Activated T-cell treated with anti-CD3 and anti-CD28 coated beads, Interleukin-2, amount 50 U/mL, for 48 hours (primary cell): ENCODE data around the gene AAMP.
A peak's percentile ranks its signal among the peaks of the same experiment; 100 is the strongest.
"Not testable (repeated sequence)": the region's sequence is repeated elsewhere in the genome, so short reads cannot be mapped to it uniquely, and the experiment has no call there.

Experiments used
- DNase-seq, 2 experiments: peaks; one replicate each; pipeline ENCODE4 v3.0.0-alpha.2; 2020

Gene AAMP

GRCh38 chr2:218273908-218274249, 3.9 kb upstream of the AAMP start:
- no peak for DNase-seq

- DNase-seq = not testable (repeated sequence)
Observed at GRCh38 chr2:218273214-218273907, 3.4 kb upstream of the AAMP start.

- DNase-seq = peak; percentile 84 to 86
Observed at GRCh38 chr2:218272531-218273212, 2.7 kb upstream of the AAMP start.

- DNase-seq = no peak
Observed at GRCh38 chr2:218271865-218272530, 2.1 kb upstream of the AAMP start.

GRCh38 chr2:218271487-218271797, 1.5 kb upstream of the AAMP start:
- DNase-seq = no peak

GRCh38 chr2:218270721-218271486, 967 bp upstream of the AAMP start:
- DNase-seq = no peak

- no peak for DNase-seq
Observed at GRCh38 chr2:218267259-218267658, 2.7 kb downstream of the AAMP start.

- no peak for DNase-seq
Observed at GRCh38 chr2:218266316-218266979, 3.5 kb downstream of the AAMP start.

GRCh38 chr2:218265626-218266025, 4.3 kb downstream of the AAMP start:
- no peak for DNase-seq

- no peak for DNase-seq
Observed at GRCh38 chr2:218264773-218265561, 5.0 kb downstream of the AAMP start.

- no peak for DNase-seq
Observed at GRCh38 chr2:218263817-218264641, 5.9 kb downstream of the AAMP start.

- no peak for DNase-seq
Observed at GRCh38 chr2:218262631-218263586, 7.0 kb downstream of the AAMP start.

- DNase-seq = no peak
Observed at GRCh38 chr2:218262237-218262600, 7.7 kb downstream of the AAMP start.

- no peak for DNase-seq
Observed at GRCh38 chr2:218261423-218262236, 8.3 kb downstream of the AAMP start.

GRCh38 chr2:218260742-218261422, 9.1 kb downstream of the AAMP start, which contains the start of gene GPBAR1:
TSS of gene GPBAR1 (plus strand) at chr2:218261015. CDS start at chr2:218262725, 1,710 bp downstream.
- DNase-seq = no peak

GRCh38 chr2:218260166-218260565, 9.8 kb downstream of the AAMP start:
- DNase-seq = no peak

- no peak for DNase-seq
Observed at GRCh38 chr2:218259099-218259961, 10.6 kb downstream of the AAMP start.
